ENCODE data around the gene FYB1.
A peak's percentile ranks its signal among the peaks of the same experiment; 100 is the strongest.

The FYB1 gene

GRCh38 chr5:39206630-39207321 lies 12.6 kb downstream of the FYB1 start:
- DNase-seq (ENCODE audit: low read depth), result no peak

- no peak for DNase-seq (ENCODE audit: low read depth)
Observed at GRCh38 chr5:39205550-39205949, 13.8 kb downstream of the FYB1 start.

- no peak for DNase-seq (ENCODE audit: low read depth)
Observed at GRCh38 chr5:39203951-39204350, 15.4 kb downstream of the FYB1 start.

GRCh38 chr5:39203275-39203922 lies 16.0 kb downstream of the FYB1 start:
- no peak for DNase-seq (ENCODE audit: low read depth)

GRCh38 chr5:39202597-39203274 lies 16.6 kb downstream of the FYB1 start:
- no peak for DNase-seq (ENCODE audit: low read depth)

GRCh38 chr5:39201781-39202596 lies 17.4 kb downstream of the FYB1 start:
- DNase-seq (ENCODE audit: low read depth), result no peak

- DNase-seq (ENCODE audit: low read depth), result no peak
Observed at GRCh38 chr5:39201160-39201780, 18.1 kb downstream of the FYB1 start.

- DNase-seq (ENCODE audit: low read depth), result no peak
Observed at GRCh38 chr5:39200081-39200480, 19.3 kb downstream of the FYB1 start.

GRCh38 chr5:39199335-39199734 lies 20.0 kb downstream of the FYB1 start:
- peak; percentile 41 for DNase-seq (ENCODE audit: low read depth)

GRCh38 chr5:39198127-39198526 lies 21.2 kb downstream of the FYB1 start:
- DNase-seq (ENCODE audit: low read depth), result peak; percentile 74

GRCh38 chr5:39197556-39197955 lies 21.8 kb downstream of the FYB1 start:
- DNase-seq (ENCODE audit: low read depth), result no peak

GRCh38 chr5:39195198-39195826 lies 24.1 kb downstream of the FYB1 start:
- no peak for DNase-seq (ENCODE audit: low read depth)

GRCh38 chr5:39194466-39195136 lies 24.8 kb downstream of the FYB1 start:
- peak; percentile 93 for DNase-seq (ENCODE audit: low read depth)

GRCh38 chr5:39193553-39194465 lies 25.6 kb downstream of the FYB1 start:
- DNase-seq (ENCODE audit: low read depth), result no peak

GRCh38 chr5:39192450-39193160 lies 26.8 kb downstream of the FYB1 start:
- DNase-seq (ENCODE audit: low read depth), result no peak

- no peak for DNase-seq (ENCODE audit: low read depth)
Observed at GRCh38 chr5:39191216-39191615, 28.1 kb downstream of the FYB1 start.

GRCh38 chr5:39190311-39191102 lies 28.9 kb downstream of the FYB1 start:
- no peak for DNase-seq (ENCODE audit: low read depth)

GRCh38 chr5:39189292-39189955 lies 29.9 kb downstream of the FYB1 start:
- no peak for DNase-seq (ENCODE audit: low read depth)

Measured in amniotic epithelial cell (primary cell).